GM19193 (cell line): ENCODE results near the gene LMOD3.

Source experiments
- POLR2A ChIP-seq: IDR thresholded peaks from 4 replicates; pipeline ENCODE4 v1.6.1; 2011; ENCODE audit not compliant: insufficient read depth, insufficient read length; ENCODE audit errors: extremely low read depth

Gene LMOD3

GRCh38 chr3:69122403-69122802 lies at the start of gene LMOD3:
TSS of gene LMOD3 (minus strand) at chr3:69122595. CDS start at chr3:69122386, 209 bp downstream.
- no peak for TF ChIP-seq POLR2A

GRCh38 chr3:69172058-69172457 lies 49.7 kb upstream of the LMOD3 start:
- no peak for TF ChIP-seq POLR2A

DNA sequence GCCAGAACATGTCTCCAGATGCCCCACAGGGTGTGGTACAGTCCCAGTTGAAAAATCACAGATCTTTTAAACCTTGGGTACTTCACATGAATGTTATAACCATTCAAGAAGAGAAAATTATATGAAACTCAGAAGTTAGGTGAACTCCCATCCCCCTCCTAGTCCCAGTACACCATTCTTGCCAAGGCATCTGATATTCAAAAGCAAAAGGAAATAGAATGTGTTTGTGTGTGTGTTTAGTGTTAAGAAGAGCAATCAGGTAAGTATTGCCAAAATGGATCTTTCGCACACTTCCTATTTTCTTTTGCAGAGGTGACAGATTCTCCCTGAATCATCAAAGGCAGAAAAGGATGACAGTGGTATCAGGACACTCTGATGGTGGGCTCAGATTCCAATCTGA lies 44.1 kb upstream of the LMOD3 start:
- TF ChIP-seq POLR2A = no peak

DNA sequence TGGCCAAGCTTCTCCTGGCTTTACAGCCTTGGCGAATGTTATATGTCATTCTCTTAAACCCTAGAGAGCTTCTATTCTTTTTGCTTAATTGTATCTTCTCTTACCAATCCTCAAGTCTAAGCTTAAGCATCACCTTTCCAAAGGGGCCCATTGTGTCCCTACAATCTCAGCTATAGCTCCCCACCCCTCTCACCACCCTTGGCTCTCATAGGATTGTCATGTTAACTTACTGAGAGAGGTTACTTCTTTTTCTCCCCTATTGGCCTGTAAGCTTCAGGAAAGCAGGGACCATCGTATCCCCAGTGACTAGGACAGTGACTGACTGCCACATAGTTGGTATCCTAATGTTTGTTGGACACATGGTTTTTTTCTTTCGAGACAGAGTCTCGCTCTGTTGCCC lies 43.3 kb upstream of the LMOD3 start:
- no peak for TF ChIP-seq POLR2A

GRCh38 chr3:69164296-69164695 lies 41.9 kb upstream of the LMOD3 start:
- TF ChIP-seq POLR2A = no peak

- no peak for TF ChIP-seq POLR2A
These were observed 40.0 kb upstream of the LMOD3 start for GRCh38 chr3:69162308-69162980.

DNA sequence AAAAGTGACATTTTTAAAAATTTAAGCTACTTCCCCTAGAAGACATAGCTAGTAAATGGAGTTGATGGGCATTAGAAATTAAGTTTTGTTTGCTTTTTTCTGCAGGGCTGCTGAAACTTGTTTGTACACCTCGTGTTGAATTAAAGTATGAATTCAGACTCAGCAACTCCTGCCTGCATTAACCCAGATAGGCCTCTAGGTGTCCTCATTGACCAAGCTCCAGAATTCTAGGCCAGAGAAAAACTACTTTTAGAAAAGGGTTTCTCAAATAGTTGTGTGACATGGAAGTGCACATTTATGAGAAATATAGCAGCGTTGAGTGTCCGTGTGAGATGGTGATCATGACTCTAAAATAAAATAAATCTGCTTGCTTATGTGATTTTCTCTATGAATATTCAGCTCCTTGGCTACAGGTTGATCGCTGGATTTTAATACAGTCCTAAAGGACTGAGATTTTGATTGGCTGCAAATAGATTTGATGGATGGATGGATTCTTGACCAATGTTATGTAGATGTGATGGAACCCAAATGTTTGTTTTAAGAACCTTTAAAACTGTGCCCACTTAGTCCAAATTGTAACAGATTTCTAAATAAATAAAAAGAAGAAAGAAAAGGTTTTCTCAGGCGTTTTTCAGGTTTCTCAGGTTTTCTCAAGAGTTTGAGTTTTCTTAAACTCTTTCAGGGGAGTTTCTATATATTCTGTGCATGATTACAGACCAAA lies 39.4 kb upstream of the LMOD3 start:
- TF ChIP-seq POLR2A = no peak

DNA sequence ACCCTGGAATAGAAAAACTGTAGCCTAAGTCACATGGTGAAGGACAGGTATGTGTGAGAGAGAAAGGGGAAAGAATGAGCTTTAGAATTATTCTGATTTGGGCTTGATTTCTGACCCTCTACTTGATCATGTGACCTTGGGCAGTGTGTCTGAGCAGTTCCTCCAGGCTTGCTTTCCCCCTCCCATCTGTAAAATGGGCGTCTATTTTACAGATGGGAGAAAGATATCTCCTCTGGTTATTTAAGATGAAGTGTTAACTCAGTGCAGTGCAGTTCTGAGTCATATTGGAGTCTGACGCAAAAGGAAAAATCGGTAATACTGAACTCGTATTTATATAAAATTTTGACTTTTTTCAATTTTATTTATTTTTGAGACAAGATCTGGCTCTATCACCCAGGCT lies 38.1 kb upstream of the LMOD3 start:
- no peak for TF ChIP-seq POLR2A

DNA sequence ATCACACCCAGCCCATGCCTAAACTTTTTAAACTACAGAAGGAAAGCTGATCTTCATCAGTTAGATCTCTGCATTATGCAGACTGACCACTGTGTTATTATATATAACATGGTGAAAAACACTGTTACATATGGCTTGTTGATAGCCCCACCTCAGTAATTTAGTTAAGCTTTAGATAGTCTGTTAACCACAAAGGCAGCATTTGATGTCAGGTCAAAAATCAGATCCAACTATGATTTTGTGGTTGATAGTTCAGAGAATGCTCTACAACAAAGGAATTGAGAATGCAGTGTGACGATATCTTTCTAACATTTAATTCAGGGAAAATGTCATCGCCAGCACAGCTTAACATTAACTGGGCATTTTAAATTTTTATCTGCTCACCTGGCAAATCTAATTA lies 37.7 kb upstream of the LMOD3 start:
- no peak for TF ChIP-seq POLR2A

DNA sequence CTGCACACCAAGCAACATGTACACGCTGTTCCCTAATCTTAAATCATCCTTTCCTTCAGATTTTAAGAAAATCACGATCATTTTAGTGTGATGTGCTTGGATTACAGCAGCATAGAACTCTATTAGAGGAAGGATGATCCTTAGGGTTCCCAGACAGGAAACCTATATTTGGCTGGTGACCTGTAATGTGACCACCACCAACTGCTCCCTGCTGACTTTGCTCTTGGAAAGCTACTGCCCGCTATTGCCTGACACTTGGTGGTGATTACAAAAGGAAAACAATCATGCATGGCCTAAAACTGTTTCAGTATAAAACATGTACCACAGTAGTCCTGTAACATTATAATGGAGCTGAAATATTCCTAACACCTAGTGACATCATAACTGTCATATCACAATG lies 27.2 kb upstream of the LMOD3 start:
- TF ChIP-seq POLR2A = no peak

DNA sequence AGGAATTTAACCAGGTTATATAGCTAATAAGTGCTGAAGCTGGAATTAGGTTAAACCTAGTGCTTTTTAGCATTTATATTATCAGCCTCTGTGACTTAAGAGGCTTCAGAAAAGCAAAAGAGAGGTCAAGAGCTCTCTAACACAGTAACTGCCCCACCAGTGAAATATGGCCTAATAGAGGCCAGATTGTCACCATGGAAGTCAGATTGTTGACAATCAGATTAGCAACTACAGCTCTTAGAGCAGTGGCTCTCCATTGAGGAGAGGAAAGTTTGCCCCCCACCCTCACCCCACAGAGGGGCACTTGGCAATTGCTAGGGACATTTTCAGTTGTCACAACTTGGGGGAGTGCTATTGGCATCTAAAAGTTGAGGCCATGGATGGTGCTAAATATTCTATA lies 23.3 kb upstream of the LMOD3 start:
- no peak for TF ChIP-seq POLR2A

- TF ChIP-seq POLR2A = no peak
These were observed 22.3 kb upstream of the LMOD3 start for GRCh38 chr3:69144631-69145245.

GRCh38 chr3:69143612-69144011 lies 21.2 kb upstream of the LMOD3 start:
- no peak for TF ChIP-seq POLR2A

- TF ChIP-seq POLR2A = no peak
These were observed 20.5 kb upstream of the LMOD3 start for GRCh38 chr3:69142797-69143454.

DNA sequence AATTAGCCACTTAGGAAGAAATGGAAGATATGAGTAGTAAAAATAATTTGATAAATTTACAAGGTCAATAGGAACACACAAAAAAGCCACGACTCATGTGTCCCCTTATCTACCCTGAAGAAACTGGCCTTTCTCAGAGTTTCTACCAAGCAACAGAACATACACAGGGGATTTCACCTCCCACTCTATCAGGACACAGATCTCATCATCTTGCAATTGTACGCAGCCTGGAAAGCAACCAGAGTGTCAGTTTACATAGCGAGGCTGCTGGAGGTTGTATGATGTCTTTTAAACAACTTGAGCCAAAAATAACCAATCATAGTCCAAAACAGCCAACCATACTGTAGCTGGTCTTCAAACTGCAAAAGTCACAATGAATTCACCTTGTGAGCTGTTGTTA lies 19.7 kb upstream of the LMOD3 start:
- TF ChIP-seq POLR2A = no peak
